22Rv1 (cell line): ENCODE measurements around the gene LDLR.
"Not testable (repeated sequence)": the region's sequence is repeated elsewhere in the genome, so short reads cannot be mapped to it uniquely, and the experiment has no call there.

Experiments
- H3K27ac ChIP-seq: fragments of 450-650 bp; 2 replicates; pipeline ENCODE4 v1.5.1; 2017
- CTCF ChIP-seq: fragments of 450-650 bp; IDR thresholded peaks from 2 replicates; pipeline ENCODE4 v1.5.1; 2017; ENCODE audit warnings: mild to moderate bottlenecking
- ZFX ChIP-seq: fragments of 450-650 bp; IDR thresholded peaks from 2 replicates; pipeline ENCODE4 v1.6.1; 2017; ENCODE audit warnings: antibody characterized with exemption, borderline replicate concordance

The LDLR gene

GRCh38 chr19:11148001-11148400, 58.7 kb downstream of the LDLR start:
- 0 out of 2 replicates have a peak overlapping the region, but pooled peaks have one; percentile 17 for H3K27ac ChIP-seq
- no peak for TF ChIP-seq CTCF
- TF ChIP-seq ZFX = no peak

- TF ChIP-seq CTCF = no peak
- no peak overlapping the region for H3K27ac ChIP-seq
These were observed 61.9 kb downstream of the LDLR start for GRCh38 chr19:11151181-11151580.

GRCh38 chr19:11152318-11153062, 63.2 kb downstream of the LDLR start:
- TF ChIP-seq ZFX = no peak
- no peak for TF ChIP-seq CTCF
- H3K27ac ChIP-seq = peak overlapping the region; percentile 76; the same call in 1 of the 2 replicates

- TF ChIP-seq ZFX = no peak
- no peak for TF ChIP-seq CTCF
- peak overlapping the region; percentile 76 for H3K27ac ChIP-seq
These were observed 65.4 kb downstream of the LDLR start for GRCh38 chr19:11154683-11155047.

GRCh38 chr19:11155373-11156120, 66.3 kb downstream of the LDLR start, which contains the start of gene SPC24:
TSS of gene SPC24 (minus strand) at chr19:11155782. CDS start at chr19:11155776, 6 bp downstream.
- TF ChIP-seq ZFX (no peak), CTCF (peak; percentile 12; the same call in 1 of the 2 replicates)
- H3K27ac ChIP-seq = peak within 1 kb of the TSS; percentile 76

GRCh38 chr19:11159598-11160439, 70.6 kb downstream of the LDLR start:
- no peak overlapping the region for H3K27ac ChIP-seq
- TF ChIP-seq CTCF = no peak
- TF ChIP-seq ZFX = no peak

GRCh38 chr19:11160440-11160768, 71.1 kb downstream of the LDLR start:
- H3K27ac ChIP-seq = not testable (repeated sequence)
